Measurements from ENCODE around the gene NXPE1.

GRCh38 chr11:114496915-114497314, 62.8 kb downstream of the NXPE1 start:
- TF ChIP-seq CTCF (IDR thresholded peaks at IDR 0.05; ENCODE audit: insufficient read depth, low read depth, low read length), result no peak
- TF ChIP-seq EZH2 (IDR thresholded peaks at IDR 0.05; ENCODE audit: insufficient read depth, low read length), result no peak

Data from astrocyte (in vitro differentiated cells and primary cell).